ENCODE measurements around the gene PAQR3.

GRCh38 chr4:78945651-78946179, 6.5 kb upstream of the PAQR3 start:
- TF ChIP-seq CTCF (IDR thresholded peaks at IDR 0.05), result no peak
- no peak for TF ChIP-seq POLR2A (IDR thresholded peaks at IDR 0.05)

All from heart left ventricle (tissue), 13 donors.